Measurements from ENCODE around the gene ALG10. TPM values are rescaled to one million over a fixed set of nuclear protein-coding genes. Genes with fewer than 3 reads are reported as not detected.

ALG10 gene
- total and polyA plus RNA-seq, 2 of the 4 experiments (the other 2 are of a cell fraction) = 2.7 to 9.7 TPM

DNA sequence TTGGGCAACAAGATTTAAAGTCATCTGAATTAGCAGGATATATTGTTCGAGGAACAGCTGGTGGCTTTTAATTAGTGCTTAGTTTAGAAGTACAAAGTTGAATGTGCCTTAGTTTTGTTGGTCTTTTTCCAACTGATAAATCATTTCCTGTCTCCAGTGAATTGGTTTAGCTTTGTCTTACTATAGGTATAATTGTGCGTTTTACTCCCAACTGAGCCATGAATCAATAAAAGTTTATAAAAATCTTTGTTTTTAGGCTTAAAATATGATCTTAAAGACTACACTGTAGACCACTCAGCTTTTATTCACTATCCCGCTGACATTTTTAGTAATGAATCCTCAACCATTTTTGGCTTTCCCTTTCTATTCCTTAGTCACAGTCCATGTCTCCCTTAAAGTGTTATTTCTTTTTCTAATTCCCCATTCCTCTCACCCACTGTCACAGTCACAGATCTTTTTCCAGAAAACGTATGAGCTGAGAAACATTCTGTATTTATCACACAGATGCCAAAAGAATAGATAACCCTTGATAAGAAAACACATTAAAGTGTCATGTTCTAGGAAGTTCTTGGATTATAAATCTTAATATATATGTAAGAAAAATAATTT, 34.0 kb upstream of the ALG10 start:
- H3K4me2 ChIP-seq (ENCODE audit: low read depth, low read length) = no peak overlapping the region
- no peak overlapping the region for H3K27ac ChIP-seq (ENCODE audit: insufficient read depth, low read length)
- no peak overlapping the region for H3K4ac ChIP-seq (ENCODE audit: low read depth, low read length)
- H2BK120ac ChIP-seq (ENCODE audit: low read depth, low read length) = no peak overlapping the region
- H3K9me3 ChIP-seq (ENCODE audit: control insufficient read depth, insufficient read depth, low read length) = no peaks in the 10 kb centered on the region
- no CpG with 5 or more reads among the region's 4 CpGs for WGBS, 2 experiments (ENCODE audit: extremely low coverage in 2 of 2, insufficient read length in 1 of 2)
- no peak overlapping the region for H2AFZ ChIP-seq (replicated peaks; ENCODE audit: low read length, poor library complexity)
- no peak overlapping the region for H4K8ac ChIP-seq (ENCODE audit: low read depth in 2 of 2, low read length in 2 of 2)
- no peaks in the 10 kb centered on the region for H3K9me1 ChIP-seq (ENCODE audit: insufficient read depth, low read length)
- no peaks in the 10 kb centered on the region for H3K4me1 ChIP-seq (ENCODE audit: control insufficient read depth, insufficient read depth, low read length)
- no TSS peak for BruUV-seq (replicated peaks)
- no peaks in the 10 kb centered on the region for H3K79me1 ChIP-seq (ENCODE audit: low read depth in 1 of 2, low read length in 2 of 2)
- H3K23ac ChIP-seq (ENCODE audit: low read depth, low read length) = no peak overlapping the region
- H3K9ac ChIP-seq (ENCODE audit: low read depth, low read length) = no peak overlapping the region
- H3K18ac ChIP-seq (ENCODE audit: low read depth, low read length) = no peak overlapping the region
- ChIA-PET CTCF (no interaction called here), POLR2A (ENCODE audit: unreplicated experiment) (no interaction called here)
- in situ Hi-C loops (cut with MboI; ENCODE audit: low sequenced_read_pairs) (loop anchor here (25.0 kb wide), 1 partner anchor 151 kb away; no protein-coding TSS in a partner anchor), intact Hi-C loops (cut with micrococcal nuclease) (no loop called here), dilution Hi-C loops (cut with HindIII; ENCODE audit: low sequenced_read_pairs, unreplicated experiment) (no loop called here)
- no peak overlapping the region for H2AK9ac ChIP-seq (replicated peaks; ENCODE audit: low read depth, low read length, poor library complexity)
- TF ChIP-seq MAFK (IDR thresholded peaks at IDR 0.05; ENCODE audit: low read depth, low read length) (no peak), BHLHE40 (IDR thresholded peaks at IDR 0.05; ENCODE audit: low read depth, low read length) (no peak)
- H4K20me1 ChIP-seq (ENCODE audit: insufficient read depth, low read length) = no peaks in the 10 kb centered on the region
- no peak overlapping the region for H2BK15ac ChIP-seq (ENCODE audit: low read depth, low read length)
- ATAC-seq (ENCODE audit: low read depth) (no peak), DNase-seq (no peak)
- H3K36me3 ChIP-seq (ENCODE audit: control insufficient read depth, insufficient read depth, low read length) = no peaks in the 10 kb centered on the region
- H3K56ac ChIP-seq (ENCODE audit: extremely low read depth, insufficient read depth, low read length) = no peak overlapping the region
- H3K27me3 ChIP-seq (ENCODE audit: control insufficient read depth, insufficient read depth, low read length) = no peaks in the 10 kb centered on the region
- no peak overlapping the region for H4K5ac ChIP-seq (ENCODE audit: low read depth, low read length)
- no peak overlapping the region for H2BK20ac ChIP-seq (ENCODE audit: low read depth, low read length)
- H2BK5ac ChIP-seq (ENCODE audit: low read depth, low read length, poor library complexity, severe bottlenecking) = no peak overlapping the region
- no peak overlapping the region for H3K4me3 ChIP-seq (ENCODE audit: insufficient read depth, low read depth, low read length)
- no peak overlapping the region for H3K14ac ChIP-seq (replicated peaks; ENCODE audit: low read depth, low read length)
- no peak overlapping the region for H4K91ac ChIP-seq (ENCODE audit: insufficient read depth, low read depth, low read length)
- H2AK5ac ChIP-seq (ENCODE audit: low read depth, low read length) = no peak overlapping the region
